SK-N-SH (cell line): ENCODE results near the gene PAM. TPM values are rescaled to one million over a fixed set of nuclear protein-coding genes. Genes with fewer than 3 reads are reported as not detected.

Experiments used
- CTCF ChIA-PET: fragments of 300-600, 350-600 bp; formaldehyde crosslinking; extraction: SDS; loops from one replicate; lab custom pipeline; 2021; lab: Yijun Ruan, JAX
- POLR2A ChIA-PET: fragments of 350-600 bp; sonication (Branson Sonifier 250); formaldehyde crosslinking; extraction: SDS; loops from one replicate; lab custom pipeline; 2020; ENCODE audit warnings: antibody characterized with exemption, inconsistent platforms; lab: Yijun Ruan, JAX
- DNase-seq: peaks from one replicate; pipeline ENCODE4 v3.0.0; 2012
- H2AFZ ChIP-seq: fragments of 200-600 bp; sonication (generic); 2 replicates; pipeline ENCODE4 v1.8.1; 2016; ENCODE audit warnings: antibody characterized with exemption, mild to moderate bottlenecking, low read depth
- H3F3A ChIP-seq: fragments of 200-600 bp; sonication (generic); replicated peaks from 2 replicates; pipeline ENCODE3; 2016; ENCODE audit warnings: antibody characterized with exemption, mild to moderate bottlenecking; ENCODE audit not compliant: insufficient read depth
- H3K27ac ChIP-seq, 2 experiments: fragments of 200-500 bp in 1 of 2; fragments of 200-600 bp in 1 of 2; sonication (Bioruptor generic) in 1 of 2; sonication (generic), shearing (Covaris generic) in 1 of 2; 2 replicates each; pipeline versions ENCODE4 v1.5.1 to v1.6.1; 2014 to 2016; ENCODE audit warnings: low read depth in 2 of 2, inconsistent platforms in 1 of 2, low read length in 1 of 2, mild to moderate bottlenecking in 1 of 2, mixed read lengths in 1 of 2
- H3K27me3 ChIP-seq: fragments of 200-600 bp; sonication (generic), shearing (Covaris generic); 2 replicates; pipeline ENCODE4 v1.6.1; 2016; ENCODE audit warnings: mixed run types; ENCODE audit not compliant: insufficient read depth
- H3K36me3 ChIP-seq, 2 experiments: fragments of 200-500 bp in 1 of 2; fragments of 200-600 bp in 1 of 2; sonication (Bioruptor generic) in 1 of 2; sonication (generic) in 1 of 2; replicated peaks in 1 of 2; 2 replicates each; pipeline versions ENCODE3 to v1.5.1; 2014 to 2016; ENCODE audit warnings: low read length in 1 of 2, mild to moderate bottlenecking in 1 of 2; ENCODE audit not compliant: insufficient read depth in 2 of 2, control insufficient read depth in 1 of 2
- H3K4me1 ChIP-seq, 2 experiments: fragments of 200-500 bp in 1 of 2; fragments of 200-600 bp in 1 of 2; sonication (Bioruptor generic) in 1 of 2; sonication (generic), shearing (Covaris generic) in 1 of 2; 2 replicates each; pipeline versions ENCODE4 v1.5.1 to v1.6.1; 2014 to 2016; ENCODE audit warnings: low read depth in 1 of 2, low read length in 1 of 2, mixed run types in 1 of 2; ENCODE audit not compliant: insufficient read depth in 2 of 2, control insufficient read depth in 1 of 2
- H3K4me2 ChIP-seq: fragments of 200-600 bp; sonication (generic), shearing (Covaris generic); 2 replicates; pipeline ENCODE4 v1.6.1; 2017; ENCODE audit warnings: mixed run types
- H3K4me3 ChIP-seq, 2 experiments: fragments of 200-500 bp in 1 of 2; fragments of 200-600 bp in 1 of 2; sonication (Bioruptor generic) in 1 of 2; sonication (generic), shearing (Covaris generic) in 1 of 2; 2 replicates each; pipeline versions ENCODE4 v1.5.1 to v1.8.1; 2014 to 2016; ENCODE audit warnings: low read depth in 2 of 2, inconsistent platforms in 1 of 2, low read length in 1 of 2, mild to moderate bottlenecking in 1 of 2, mixed read lengths in 1 of 2, moderate library complexity in 1 of 2
- H3K79me2 ChIP-seq: fragments of 200-600 bp; sonication (generic); 2 replicates; pipeline ENCODE4 v1.8.1; 2017; ENCODE audit warnings: mild to moderate bottlenecking; ENCODE audit not compliant: insufficient read depth
- H3K9ac ChIP-seq: fragments of 200-600 bp; sonication (generic); 2 replicates; pipeline ENCODE4 v1.6.1; 2017; ENCODE audit warnings: mixed run types
- H3K9me2 ChIP-seq: fragments of 200-600 bp; sonication (generic); 2 replicates; pipeline ENCODE4 v1.6.1; 2017; ENCODE audit warnings: mixed run types
- H3K9me3 ChIP-seq: fragments of 200-600 bp; sonication (generic); 2 replicates; pipeline ENCODE4 v1.6.1; 2017; ENCODE audit warnings: mixed run types, mild to moderate bottlenecking, moderate library complexity
- H4K20me1 ChIP-seq: fragments of 200-600 bp; sonication (generic); 2 replicates; pipeline ENCODE4 v1.6.1; 2017; ENCODE audit warnings: mild to moderate bottlenecking, mixed run types; ENCODE audit not compliant: insufficient read depth
- CHD2 ChIP-seq: fragments of 150-350 bp; IDR thresholded peaks from 2 replicates; pipeline ENCODE4 v1.6.1; 2018; ENCODE audit warnings: low read length; ENCODE audit not compliant: partially characterized antibody
- ELF1 ChIP-seq: IDR thresholded peaks from 2 replicates; pipeline ENCODE4 v1.4.0; 2012
- EP300 ChIP-seq, 2 experiments: IDR thresholded peaks; 2 replicates each; pipeline versions ENCODE4 v1.4.0 to v1.6.1; 2012; ENCODE audit warnings: borderline replicate concordance in 1 of 2, low read depth in 1 of 2, low read length in 1 of 2
- IRF3 ChIP-seq: fragments of 150-350 bp; IDR thresholded peaks from 2 replicates; pipeline ENCODE4 v1.6.1; 2016; ENCODE audit warnings: mild to moderate bottlenecking, low read depth, low read length
- NFIC ChIP-seq: IDR thresholded peaks from 2 replicates; pipeline ENCODE4 v1.4.0; 2012; ENCODE audit warnings: borderline replicate concordance
- NRF1 ChIP-seq: IDR thresholded peaks from 2 replicates; pipeline ENCODE4 v1.6.1; 2012; ENCODE audit warnings: low read depth, mild to moderate bottlenecking, low read length
- RAD21 ChIP-seq: IDR thresholded peaks from 2 replicates; pipeline ENCODE4 v1.6.1; 2012; ENCODE audit warnings: mild to moderate bottlenecking, low read length
- REST ChIP-seq: IDR thresholded peaks from 2 replicates; pipeline ENCODE4 v1.6.1; 2012; ENCODE audit warnings: mild to moderate bottlenecking, low read depth, low read length, moderate library complexity
- RFX5 ChIP-seq: IDR thresholded peaks from 2 replicates; pipeline ENCODE4 v1.6.1; 2012; ENCODE audit warnings: mild to moderate bottlenecking, improper control_type of control experiment, low read length
- RXRA ChIP-seq: IDR thresholded peaks from 2 replicates; pipeline ENCODE4 v1.4.0; 2012; ENCODE audit warnings: low read depth, mild to moderate bottlenecking, borderline replicate concordance
- SIN3A ChIP-seq: IDR thresholded peaks from 2 replicates; pipeline ENCODE4 v1.6.1; 2012; ENCODE audit warnings: low read depth, mild to moderate bottlenecking, low read length, moderate library complexity, borderline replicate concordance
- SMC3 ChIP-seq: IDR thresholded peaks from 2 replicates; pipeline ENCODE4 v1.6.1; 2012; ENCODE audit warnings: low read depth, low read length, improper control_type of control experiment
- TAF1 ChIP-seq: IDR thresholded peaks from 2 replicates; pipeline ENCODE4 v1.6.1; 2012; ENCODE audit warnings: low read depth, mild to moderate bottlenecking, low read length, moderate library complexity, borderline replicate concordance
- TCF12 ChIP-seq: IDR thresholded peaks from 2 replicates; pipeline ENCODE4 v1.4.0; 2012
- TEAD4 ChIP-seq: IDR thresholded peaks from 2 replicates; pipeline ENCODE4 v1.4.0; 2012; ENCODE audit warnings: mild to moderate bottlenecking, borderline replicate concordance; ENCODE audit not compliant: insufficient read depth
- USF1 ChIP-seq: IDR thresholded peaks from 2 replicates; pipeline ENCODE4 v1.4.0; 2012; ENCODE audit warnings: low read depth, borderline replicate concordance
- polyA plus RNA-seq, 3 experiments: library from polyadenylated mRNA; depleted of rRNA; stranded (reverse); fragments of >200 nt; gene quantifications; 2 replicates each; pipeline ENCODE4 v1.2.3, GENCODE V29; 2012
- TF ChIP-seq, protein P1 (sequence below): fragments of 150-350 bp; IDR thresholded peaks from 2 replicates; pipeline ENCODE4 v1.6.1; 2017; ENCODE audit warnings: antibody characterized with exemption, low read length, low read depth, borderline replicate concordance

The PAM gene
- polyA plus RNA-seq, 1 of the 3 experiments (the other 2 are of a cell fraction): 507 TPM

DNA sequence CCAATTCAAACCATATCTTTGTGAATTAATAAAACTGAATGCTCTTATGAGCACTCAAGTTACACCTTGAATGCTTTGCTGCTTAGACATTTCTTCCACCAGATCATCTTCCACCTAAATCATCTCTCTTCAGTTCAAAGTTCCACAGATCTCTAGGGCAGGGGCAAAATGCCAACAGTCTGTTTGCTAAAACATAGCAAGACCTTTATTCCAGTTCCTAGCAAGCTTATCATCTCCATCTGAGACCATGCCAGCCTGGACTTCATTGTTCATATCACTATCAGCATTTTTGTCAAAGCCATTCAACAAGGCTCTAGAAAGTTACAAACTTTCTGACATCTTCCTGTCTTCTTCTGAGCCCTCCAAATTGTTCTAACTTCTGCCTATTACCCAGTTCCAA is 245.0 kb downstream of the PAM start:
- no peak for DNase-seq
- ChIA-PET CTCF (no interaction called here), POLR2A (no interaction called here)
- H3K4me1 ChIP-seq: no peaks in the 10 kb centered on the region; a peak in 1 of 4 replicates
- H3K36me3 ChIP-seq: peaks cover 39 to 49% of the 10 kb centered on the region in 2 experiments
- H3K4me3 ChIP-seq: no peak overlapping the region
- no peaks in the 10 kb centered on the region for H3F3A ChIP-seq
- H2AFZ ChIP-seq: no peak overlapping the region
- no peaks in the 10 kb centered on the region for H4K20me1 ChIP-seq
- no peak for TF ChIP-seq NRF1
- TF ChIP-seq RFX5: no peak
- no peak for TF ChIP-seq USF1
- TF ChIP-seq RAD21: no peak
- TF ChIP-seq, protein P1, sequence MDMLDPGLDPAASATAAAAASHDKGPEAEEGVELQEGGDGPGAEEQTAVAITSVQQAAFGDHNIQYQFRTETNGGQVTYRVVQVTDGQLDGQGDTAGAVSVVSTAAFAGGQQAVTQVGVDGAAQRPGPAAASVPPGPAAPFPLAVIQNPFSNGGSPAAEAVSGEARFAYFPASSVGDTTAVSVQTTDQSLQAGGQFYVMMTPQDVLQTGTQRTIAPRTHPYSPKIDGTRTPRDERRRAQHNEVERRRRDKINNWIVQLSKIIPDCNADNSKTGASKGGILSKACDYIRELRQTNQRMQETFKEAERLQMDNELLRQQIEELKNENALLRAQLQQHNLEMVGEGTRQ: no peak
- TF ChIP-seq TAF1: no peak
- TF ChIP-seq EP300 (IDR thresholded peaks at IDR 0.05; ENCODE audit: borderline replicate concordance in 1 of 2, low read depth in 1 of 2, low read length in 1 of 2): no peak
- TF ChIP-seq TEAD4: no peak
- no peak for TF ChIP-seq SIN3A
- no peak for TF ChIP-seq CHD2
- no peak for TF ChIP-seq NFIC
- TF ChIP-seq ELF1: no peak
- TF ChIP-seq REST: no peak
- no peak for TF ChIP-seq TCF12
- no peak for TF ChIP-seq RXRA
- TF ChIP-seq SMC3: no peak
- TF ChIP-seq IRF3: no peak
- no peaks in the 10 kb centered on the region for H3K9me2 ChIP-seq
- no peaks in the 10 kb centered on the region for H3K79me2 ChIP-seq
- no peak overlapping the region for H3K4me2 ChIP-seq
- H3K27ac ChIP-seq: no peak overlapping the region
- no peaks in the 10 kb centered on the region for H3K9me3 ChIP-seq
- H3K27me3 ChIP-seq: no peaks in the 10 kb centered on the region
- H3K9ac ChIP-seq: no peak overlapping the region
